Glomerular visceral epithelial cell (primary cell): ENCODE measurements around the gene CPT1C.

Source experiments
- DNase-seq: peaks from one replicate; pipeline ENCODE4 v3.0.0-alpha.2; 2016; ENCODE audit errors: extremely low spot score

The CPT1C gene

DNA sequence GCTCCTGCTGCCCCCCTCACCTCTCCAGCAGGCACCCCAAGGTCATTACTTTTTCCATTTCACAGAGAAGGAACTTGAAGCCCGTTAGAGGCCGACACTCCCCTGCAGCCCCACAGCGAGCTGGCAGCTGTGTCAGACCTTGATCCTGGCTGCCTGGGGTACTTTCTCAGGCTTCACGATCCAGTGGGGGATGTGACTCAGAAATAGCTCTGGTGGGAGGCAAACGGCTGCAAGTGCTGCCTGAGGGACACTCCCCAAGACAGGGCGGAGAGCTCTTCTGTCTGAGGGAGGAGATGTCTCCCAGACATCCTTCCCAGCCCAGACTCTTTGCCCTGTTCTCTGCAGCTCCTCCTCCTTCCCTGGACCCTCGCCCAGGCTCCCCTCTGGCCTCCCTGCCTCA, 67.4 kb downstream of the CPT1C start:
- DNase-seq, result peak; percentile 65

DNA sequence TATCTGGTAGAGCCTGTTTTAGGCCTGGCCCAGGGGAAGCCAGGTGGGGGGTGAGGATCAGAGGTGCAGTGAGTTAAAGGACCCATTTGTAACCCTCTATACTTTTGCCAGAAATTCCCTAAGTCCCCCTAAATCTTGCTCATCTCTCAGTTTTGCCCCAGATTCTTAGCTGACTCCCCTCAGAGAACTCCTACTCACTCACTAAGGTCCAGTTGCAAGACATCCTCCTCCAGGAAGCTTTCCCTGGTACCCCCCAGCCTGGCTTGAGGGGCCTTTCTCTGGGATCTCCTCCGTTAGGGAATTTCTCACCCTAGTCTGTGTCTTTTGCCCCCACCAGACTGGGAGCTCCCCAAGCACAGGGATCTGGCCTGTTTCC, 70.3 kb downstream of the CPT1C start:
- DNase-seq, result no peak

DNA sequence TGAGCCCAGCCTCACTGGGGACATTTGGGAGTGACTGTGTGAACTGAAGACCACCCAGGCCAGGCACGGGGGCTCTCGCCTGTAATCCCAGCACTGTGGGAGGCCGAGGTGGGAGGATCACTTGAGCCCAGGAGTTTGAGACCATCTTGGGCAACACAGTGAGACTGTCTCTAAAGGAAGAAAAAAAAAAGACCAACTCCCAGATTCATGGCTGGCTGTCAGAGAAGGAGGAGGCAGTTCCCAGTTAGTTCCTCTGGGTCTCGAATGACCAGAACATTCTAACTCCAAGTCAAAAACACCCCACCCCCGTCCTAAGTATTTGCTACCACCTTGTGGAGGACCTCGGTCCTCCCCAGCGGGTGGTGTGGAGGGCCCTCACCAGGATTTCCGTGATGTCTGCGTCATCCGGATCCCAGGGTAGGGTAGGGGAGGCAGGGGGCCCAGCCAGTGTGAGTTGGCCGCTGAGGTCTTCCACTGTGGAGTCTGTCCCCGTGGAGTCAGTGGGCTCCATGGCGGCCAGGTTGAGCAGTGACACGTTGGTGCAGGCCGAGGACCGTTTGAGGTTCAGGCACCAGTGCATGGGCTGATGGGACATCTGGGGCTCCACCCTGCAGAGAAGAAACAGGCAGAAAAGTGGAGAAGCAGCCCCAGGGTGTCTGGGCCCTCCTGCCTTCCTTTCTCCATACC, 70.9 kb downstream of the CPT1C start:
- DNase-seq, result peak; percentile 17

DNA sequence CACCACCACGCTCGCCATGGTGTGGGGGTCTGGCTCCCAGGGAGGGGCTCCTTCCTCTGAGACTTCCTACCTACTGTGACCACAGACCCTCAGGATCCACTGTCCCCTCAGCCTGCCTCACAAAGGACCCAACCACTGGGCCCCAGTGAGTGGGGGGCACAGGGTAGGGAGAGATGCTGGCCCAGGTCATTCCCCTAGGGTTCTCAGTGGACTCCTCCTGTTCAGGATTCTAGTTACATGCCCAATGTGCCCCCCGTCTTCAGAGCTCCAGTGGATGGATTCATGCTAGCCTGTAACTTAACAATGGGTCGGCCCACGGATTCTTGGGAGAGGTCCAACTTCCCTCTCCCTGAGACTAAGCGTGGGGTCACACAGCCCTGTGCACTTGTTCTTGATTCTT, 72.3 kb downstream of the CPT1C start, which contains the start of gene TSKS:
Gene TSKS (minus strand): TSS at position 77 of the 400 bp plus-strand sequence. CDS start 59 bp downstream, at position 18.
- DNase-seq, result no peak
